Adrenal gland (tissue), 5 donors: ENCODE results near the gene MAT2B.

Experiments
- CTCF ChIP-seq, 6 experiments: fragments of 450-650 bp in 4 of 6; fragments of 200-600 bp in 2 of 6; sonication (generic) in 1 of 6; IDR thresholded peaks; 1 replicate in 5 of 6; 2 replicates in 1 of 6; pipeline versions ENCODE4 v1.5.1 to v1.8.0; 2016 to 2021; ENCODE audit warnings: antibody characterized with exemption in 6 of 6, mild to moderate bottlenecking in 2 of 6, moderate library complexity in 1 of 6
- POLR2A ChIP-seq, 2 donors: fragments of 450-650 bp; IDR thresholded peaks; one replicate each; pipeline ENCODE4 v1.6.1; 2017; ENCODE audit warnings: antibody characterized with exemption in 2 of 2, mild to moderate bottlenecking in 2 of 2, moderate library complexity in 1 of 2
- donor health status: DM: no; HTN: no; CAD: no.

GRCh38 chr5:163562071-163562470, 56.7 kb downstream of the MAT2B start:
- TF ChIP-seq CTCF (IDR thresholded peaks at IDR 0.05): no peak
- no peak for TF ChIP-seq POLR2A (IDR thresholded peaks at IDR 0.05)
